Right ventricle myocardium inferior (tissue), 1 donor: Measurements from ENCODE around the gene PRKN. TPM values are rescaled to one million over a fixed set of nuclear protein-coding genes. Genes with fewer than 3 reads are reported as not detected.

ENCODE experiments used
- ATAC-seq: fragments of 200-7000 bp; cut with Tn5 transposase; one replicate; pipeline ENCODE4 v1.9.1; 2020; ENCODE audit warnings: mild to moderate bottlenecking, moderate library complexity
- DNase-seq: peaks from one replicate; pipeline ENCODE4 v3.0.0; 2021; ENCODE audit errors: missing footprints
- intact Hi-C: fragments of 100-400 bp; cut with DNase I; formaldehyde crosslinking; loops from one replicate; pipeline ENCODE4 v1.11.0; 2022
- total RNA-seq: library from RNA; stranded (reverse); fragmentation: NEBNext Ultra II Directional; extraction: Animal tissue kit (Norgen Biotek cat#: 25700); gene quantifications from one replicate; pipeline ENCODE4 v1.2.1, GENCODE V29; 2021
- donor health status: DM: no; HTN: yes; CAD: no; lungs with severe emphysema.

PRKN gene
- total RNA-seq, 1 donor from 2014 or later = 19.5 TPM

DNA sequence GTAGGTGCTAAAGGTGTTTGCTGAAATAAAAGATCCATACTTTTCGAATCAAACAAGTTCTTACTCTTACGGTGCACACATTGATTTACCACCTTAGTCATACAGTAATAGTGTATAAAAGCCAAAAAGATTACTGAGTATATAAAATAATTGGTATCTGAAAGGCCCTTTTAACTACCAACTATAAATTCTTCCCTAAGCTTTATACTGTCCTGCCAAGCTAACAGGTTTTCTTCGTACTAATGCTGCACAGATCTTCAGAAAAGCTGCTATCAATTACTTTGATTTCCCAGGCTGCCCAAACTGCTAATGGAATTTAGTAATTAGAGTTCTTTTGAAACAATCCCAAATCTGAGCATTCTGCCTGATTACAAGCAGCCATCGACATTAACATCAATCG, 97.5 kb downstream of the PRKN start:
- no peak for DNase-seq
- intact Hi-C loops = no loop called here
- no peak for ATAC-seq

DNA sequence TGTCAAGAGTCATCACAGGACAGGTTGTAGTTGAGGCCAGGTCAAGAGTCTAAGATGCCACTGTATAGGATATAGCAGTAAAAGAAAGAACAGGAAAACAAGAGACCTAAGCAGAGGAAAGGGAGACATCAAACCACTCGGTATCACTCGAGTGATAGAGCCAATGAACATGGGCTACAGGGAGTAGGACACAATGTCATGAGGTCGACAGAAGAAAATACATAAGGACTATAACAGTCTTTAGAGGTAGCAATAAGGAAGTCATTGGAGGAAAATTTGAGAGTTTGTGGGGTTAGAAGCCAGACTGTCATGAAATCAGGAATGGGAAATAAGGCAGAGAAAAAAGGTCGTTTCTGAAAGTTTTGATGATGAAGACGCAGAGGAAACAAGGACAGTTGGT, 99.7 kb downstream of the PRKN start:
- no peak for ATAC-seq
- intact Hi-C loops = no loop called here
- DNase-seq = no peak

DNA sequence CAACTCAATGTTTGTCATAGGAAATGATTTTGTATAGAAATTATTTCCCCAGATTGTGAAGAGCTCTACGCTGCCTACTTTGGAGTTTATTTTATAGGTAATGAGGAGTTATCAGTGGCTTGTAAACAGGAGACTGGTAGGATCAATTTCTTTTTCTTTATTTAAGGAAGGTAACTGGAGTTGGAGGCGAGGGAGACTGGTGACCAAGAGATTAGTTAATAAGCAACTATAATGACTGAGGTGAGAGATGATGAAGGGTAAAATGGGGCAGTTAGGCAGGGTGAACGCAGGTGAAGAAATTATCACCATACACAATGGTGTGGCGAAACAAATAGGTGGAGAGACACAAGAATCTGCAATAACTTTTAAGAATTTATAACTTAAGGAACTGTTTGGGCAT, 100.2 kb downstream of the PRKN start:
- intact Hi-C loops = no loop called here
- DNase-seq (no peak), ATAC-seq (no peak)

DNA sequence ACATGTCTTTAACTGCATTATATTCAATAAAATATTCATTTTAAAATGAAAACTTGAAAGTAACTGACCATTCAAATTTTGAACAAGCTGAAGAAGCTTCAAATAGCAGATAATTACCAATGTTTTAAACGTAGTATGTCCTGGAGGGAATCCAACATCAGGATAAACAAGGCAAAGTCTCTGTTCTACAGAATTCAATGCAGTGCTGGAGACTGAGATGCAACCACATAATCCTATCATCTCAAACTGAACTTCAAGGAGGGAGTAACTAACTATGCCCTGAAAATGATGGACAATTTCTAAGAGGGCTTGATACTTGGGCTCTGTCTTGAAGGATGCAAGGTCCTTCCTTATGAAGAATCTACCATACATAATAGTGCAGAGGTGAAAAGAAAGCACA, 100.7 kb downstream of the PRKN start:
- ATAC-seq = no peak

DNA sequence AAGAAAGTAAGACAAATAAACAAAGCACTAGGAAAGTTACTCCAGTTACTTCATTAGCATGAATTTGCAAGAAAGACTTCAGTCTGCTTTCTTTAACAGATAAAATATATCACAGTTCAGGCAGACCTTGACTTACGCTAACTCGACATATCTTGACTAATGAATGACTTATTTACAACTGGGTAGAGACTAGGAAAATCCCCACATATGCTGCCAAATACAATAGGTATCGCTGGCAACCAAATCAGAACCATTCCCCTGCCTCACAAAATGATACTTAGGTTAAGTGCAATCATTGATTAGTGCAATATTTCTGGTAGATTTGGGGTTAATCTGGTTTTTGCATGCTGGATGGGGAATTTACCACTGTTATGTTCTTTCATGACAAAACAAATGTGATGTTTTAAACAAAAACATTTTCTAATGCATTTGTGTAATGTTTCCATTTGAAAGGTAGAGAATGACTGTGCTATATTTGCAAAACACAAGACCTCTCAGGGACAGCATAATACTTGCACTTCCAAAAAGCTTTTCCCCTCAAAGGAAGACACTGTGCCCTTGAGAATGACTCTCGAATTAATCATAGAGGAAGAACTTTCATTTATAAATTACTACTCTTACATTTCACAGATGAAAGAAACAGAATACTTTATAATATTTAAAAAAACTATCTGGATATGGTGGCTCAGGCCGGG, 101.6 kb downstream of the PRKN start:
- DNase-seq (no peak), ATAC-seq (no peak)
- intact Hi-C loops = no loop called here

More for the DNA sequence above, 100.7 kb downstream of the PRKN start:
- intact Hi-C loops = no loop called here
- DNase-seq = no peak

DNA sequence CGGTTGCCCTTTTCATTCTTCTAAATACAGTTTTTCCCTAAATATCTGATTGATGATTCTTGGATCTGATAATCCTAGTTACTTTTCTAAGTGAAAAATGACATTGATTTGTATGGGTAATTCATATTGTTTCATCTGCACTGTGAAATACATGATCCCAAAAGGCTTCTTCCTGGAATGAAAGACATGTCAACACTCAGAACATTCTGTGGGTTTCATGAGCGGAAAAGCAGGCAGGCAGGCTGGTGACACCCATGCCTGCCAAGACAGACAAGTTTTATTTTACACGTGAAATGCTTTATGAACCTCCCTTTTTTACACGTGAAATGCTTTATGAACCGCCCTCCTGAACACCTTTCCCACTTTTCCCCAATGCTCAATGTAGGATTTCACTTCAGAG, 105.0 kb downstream of the PRKN start:
- intact Hi-C loops = no loop called here
- no peak for DNase-seq
- no peak for ATAC-seq

DNA sequence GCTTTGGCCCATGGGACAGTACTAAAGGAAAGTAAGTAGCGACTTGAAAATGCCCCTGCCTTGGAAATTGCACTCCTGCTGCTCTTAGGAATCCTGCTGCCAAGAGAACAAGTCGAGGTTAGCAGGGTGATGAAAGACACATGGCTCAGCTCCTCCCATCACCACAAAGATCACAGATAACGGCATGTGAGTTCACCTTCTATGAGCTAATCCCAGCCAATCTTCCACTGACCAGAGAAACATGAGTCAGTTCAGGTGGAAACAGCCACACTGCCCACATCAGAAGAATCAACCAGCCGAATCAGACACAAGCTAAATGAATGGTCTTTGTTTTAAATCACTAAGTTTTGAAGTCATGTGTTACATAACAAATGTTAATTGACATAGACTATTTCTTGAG, 106.3 kb downstream of the PRKN start:
- intact Hi-C loops = no loop called here
- no peak for ATAC-seq
- no peak for DNase-seq

DNA sequence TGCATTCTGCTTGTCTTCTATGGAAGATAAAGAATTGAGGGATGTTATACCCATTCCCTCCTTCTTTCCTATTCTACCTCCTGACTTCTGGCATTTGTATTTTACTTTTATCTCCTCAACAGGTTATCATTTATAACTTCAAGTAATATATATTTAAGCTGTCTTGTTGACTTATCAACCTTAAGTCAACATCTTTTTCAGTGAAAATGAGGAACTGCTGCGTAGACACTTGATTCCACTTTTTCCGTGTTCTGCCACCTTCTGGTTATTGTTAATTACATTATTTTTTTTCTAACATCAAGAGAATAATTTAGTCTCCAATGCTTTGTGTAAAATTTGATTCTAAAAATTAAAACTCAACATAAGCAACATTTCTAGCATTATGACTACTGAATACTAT, 107.5 kb downstream of the PRKN start:
- ATAC-seq (no peak), DNase-seq (no peak)
- intact Hi-C loops = no loop called here

DNA sequence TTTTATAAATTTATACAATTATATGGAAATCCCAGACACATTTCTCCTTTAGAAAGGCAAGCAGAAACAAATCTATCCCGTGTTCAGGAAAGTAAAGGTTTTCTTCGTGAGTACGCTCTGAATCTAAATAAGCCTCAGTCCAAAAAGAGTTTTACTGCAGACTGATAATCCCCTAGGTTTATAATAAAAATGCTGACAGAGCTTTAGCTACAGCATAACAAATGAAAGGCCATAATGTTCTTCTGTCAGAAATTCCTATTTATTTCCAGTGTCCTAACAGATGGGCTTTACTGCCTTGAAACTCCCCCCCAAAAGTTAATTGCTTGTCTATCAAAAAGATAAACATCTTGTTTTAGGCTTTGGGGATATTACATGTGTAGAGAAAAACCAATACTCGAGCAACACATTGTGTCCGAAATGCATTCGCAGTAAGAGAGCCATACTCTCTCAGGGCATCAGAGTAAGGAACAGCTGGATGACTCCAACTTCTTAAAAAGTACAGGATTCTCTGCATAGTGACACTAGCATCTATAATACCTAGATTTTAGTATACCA, 109.0 kb downstream of the PRKN start:
- ATAC-seq = no peak
- intact Hi-C loops = no loop called here
- no peak for DNase-seq

DNA sequence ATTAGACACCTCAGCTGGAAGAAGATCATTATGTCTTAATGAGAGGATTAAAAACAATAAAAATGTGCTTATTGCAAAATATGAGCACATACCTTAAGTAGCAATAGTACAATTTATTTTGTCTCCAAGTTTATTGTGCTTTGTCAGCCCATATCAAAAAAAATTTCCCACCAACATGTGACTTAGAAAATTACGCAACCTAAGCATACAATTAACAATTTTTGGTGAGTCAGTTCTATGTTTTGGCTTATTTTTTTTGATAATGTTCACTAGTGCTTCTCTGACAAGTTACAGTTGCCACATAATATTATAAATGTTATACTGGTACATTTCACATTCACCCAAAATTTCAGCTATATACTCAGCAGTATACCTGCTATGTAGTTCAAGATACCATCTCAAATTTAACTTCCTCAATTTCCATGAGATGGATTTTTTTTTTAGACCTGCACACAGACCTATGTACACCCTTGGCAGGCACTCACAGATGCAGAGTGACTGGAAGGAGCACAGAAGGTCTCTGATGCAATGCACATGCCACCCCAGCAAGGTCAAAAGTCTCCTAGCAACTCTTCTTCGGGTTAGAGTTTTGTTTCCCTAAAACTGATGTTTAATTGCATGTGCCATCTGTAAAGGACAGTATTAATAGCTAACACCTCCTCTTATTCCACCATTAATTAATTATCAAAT, 112.4 kb downstream of the PRKN start:
- DNase-seq (no peak), ATAC-seq (peak; percentile 71)
- intact Hi-C loops = no loop called here

DNA sequence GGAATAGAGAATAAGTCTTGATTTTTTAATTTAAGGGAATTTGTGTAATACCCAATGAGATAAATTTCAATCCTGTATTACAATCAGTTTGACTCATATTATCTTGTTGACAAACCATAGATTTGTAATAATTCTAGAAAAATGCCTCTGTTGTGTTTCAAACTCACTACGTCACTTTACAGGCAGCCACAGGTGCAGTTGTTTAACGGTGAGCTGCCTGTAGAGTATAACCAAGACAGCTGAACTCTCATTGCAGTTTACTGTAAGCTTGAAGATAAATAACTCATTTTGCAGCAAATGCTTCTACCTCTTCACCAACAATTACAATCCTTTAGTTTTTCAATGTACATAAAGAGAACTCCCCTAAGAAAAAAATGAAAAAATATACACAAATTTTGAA, 114.3 kb downstream of the PRKN start:
- no peak for ATAC-seq
- intact Hi-C loops = loop anchor here (5.0 kb wide), 1 partner anchor 114 kb away; the partner anchor contains the start of genes PACRG and PRKN
- no peak for DNase-seq

DNA sequence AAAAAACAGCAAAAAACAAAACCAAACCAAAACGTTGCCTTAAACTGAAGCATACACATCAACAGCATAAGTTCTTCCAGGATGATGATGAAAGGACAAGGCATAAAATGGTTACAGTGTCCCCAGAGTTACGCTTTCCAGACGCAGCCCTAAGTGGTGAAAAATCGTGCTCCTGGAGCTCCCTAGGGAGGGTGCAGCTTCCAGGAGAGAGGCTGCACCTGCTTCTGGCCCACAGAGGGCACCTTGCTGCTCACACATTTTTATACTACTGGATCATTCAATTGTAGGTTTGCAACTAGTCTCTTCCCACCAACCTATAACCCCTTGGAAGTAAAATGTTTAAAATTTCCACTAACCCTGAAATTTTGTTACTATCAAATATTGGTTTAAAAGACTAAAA, 115.0 kb downstream of the PRKN start:
- ATAC-seq (no peak), DNase-seq (no peak)
- intact Hi-C loops = loop anchor here (5.0 kb wide), 1 partner anchor 115 kb away; the partner anchor contains the start of genes PACRG and PRKN

DNA sequence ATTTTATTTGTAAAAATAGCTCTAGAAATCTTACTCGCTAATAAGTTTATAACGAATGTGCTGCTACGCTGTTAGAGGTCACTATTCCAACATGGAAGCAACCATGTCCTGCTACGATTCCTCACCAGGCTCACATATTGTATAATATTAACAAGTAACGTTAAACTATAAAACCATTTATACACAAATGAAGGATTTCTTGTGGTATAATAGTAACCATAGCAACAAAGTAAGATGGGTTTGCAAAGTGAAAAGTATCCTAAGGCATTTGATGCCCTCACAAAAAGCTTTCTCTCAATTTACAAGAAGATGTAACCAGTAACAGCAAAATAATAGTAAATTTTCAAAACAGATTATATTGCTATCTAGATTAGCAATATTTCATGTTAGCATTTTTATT, 117.2 kb downstream of the PRKN start:
- no peak for ATAC-seq
- no peak for DNase-seq
- intact Hi-C loops = loop anchor here (5.0 kb wide), 1 partner anchor 117 kb away; the partner anchor contains the start of genes PACRG and PRKN

DNA sequence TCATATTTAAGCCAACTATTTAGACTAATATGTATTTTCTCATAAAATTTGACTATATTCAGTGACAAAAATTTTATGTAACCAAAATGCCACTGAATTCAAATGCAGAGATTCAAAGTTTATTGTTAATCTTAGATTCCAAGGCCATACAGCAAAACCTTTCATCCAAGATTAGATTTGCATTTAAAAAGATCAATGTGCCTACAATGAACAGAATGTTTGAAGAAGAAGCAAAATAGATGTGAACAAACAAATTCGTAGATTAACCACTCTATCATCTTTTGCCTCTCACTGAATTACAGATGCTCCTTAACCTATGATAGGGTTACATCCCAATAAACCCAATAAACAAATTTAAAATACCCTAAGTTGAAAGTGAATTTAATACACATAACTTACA, 121.7 kb downstream of the PRKN start:
- ATAC-seq = no peak
- intact Hi-C loops = no loop called here
- no peak for DNase-seq

DNA sequence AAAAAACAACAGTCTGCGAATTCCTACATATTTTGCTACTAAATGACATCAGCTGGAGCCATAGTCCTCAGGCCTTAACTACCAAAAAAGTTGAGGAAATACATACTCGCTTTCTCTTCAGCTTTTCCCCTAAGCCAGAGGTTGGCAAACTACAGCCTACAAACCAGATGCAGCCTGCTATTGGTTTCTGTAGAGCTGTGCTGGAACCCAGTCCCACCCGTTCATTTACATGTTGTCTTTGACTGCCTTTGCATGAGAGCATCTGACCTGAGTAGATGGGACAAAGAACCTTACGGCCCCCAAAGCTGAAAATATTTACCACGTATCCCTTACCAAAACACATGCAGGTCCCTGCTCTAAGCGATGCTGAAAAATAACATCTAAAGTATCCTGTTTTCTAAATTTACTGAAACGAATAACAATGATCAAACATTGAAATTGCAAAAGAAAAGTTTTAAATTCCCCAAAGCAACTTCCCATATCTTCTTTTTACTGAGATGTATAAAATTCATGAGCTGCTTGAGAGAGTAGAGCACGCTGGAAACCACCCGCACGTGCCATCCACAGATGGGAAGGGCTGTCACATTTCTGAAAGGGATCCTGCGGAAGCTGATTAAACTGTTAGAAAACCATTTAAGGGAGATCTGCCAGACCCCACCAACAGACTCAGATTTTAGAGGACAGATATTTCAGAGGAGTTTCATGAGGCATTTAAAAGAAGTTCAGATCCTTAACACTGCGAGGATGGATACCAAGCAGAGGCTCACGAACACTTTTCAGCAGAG, 124.1 kb downstream of the PRKN start:
- ATAC-seq (no peak), DNase-seq (no peak)
- intact Hi-C loops = no loop called here

DNA sequence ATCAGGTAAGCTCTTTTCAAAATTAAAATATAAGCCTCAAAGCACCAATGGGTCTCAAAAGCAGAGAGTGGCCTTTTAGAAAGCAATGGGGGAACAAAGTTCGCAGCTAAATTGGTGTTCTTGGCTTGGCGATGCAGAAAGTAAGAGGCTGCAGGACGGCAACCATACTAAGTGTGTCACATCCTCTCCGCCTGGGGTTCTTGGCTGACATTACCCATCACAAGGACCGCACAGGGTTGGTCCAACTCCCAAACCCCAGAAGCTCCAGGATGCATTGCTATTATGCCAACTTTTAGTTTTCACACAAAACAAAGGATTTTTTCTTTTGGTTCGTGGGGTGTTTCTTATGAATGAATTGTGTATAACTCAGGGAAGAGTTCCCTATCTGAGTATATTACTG, 124.8 kb downstream of the PRKN start:
- intact Hi-C loops = no loop called here
- ATAC-seq (peak; percentile 74), DNase-seq (no peak)

DNA sequence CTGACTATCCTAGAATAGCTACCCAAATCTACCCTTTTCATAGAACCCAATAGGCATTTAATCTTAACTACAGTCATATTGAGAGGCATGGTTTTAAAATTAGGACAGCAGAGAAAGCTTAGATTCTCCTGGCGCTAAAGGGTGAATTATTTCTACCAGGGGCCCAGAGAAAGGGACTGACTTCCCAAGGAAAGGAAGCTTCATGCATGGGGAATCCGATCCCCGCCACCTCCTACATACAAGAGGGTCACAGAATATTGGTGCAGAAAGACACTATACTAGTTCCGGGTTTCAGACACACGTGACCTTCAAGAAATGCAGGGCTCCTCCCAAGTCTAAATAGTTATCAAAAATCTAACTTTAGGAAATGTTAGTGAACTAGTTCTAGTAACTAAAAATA, 130.9 kb downstream of the PRKN start:
- no peak for DNase-seq
- ATAC-seq = no peak
- intact Hi-C loops = loop anchor here (5.0 kb wide), 1 partner anchor 131 kb away; the partner anchor contains the start of genes PACRG and PRKN

DNA sequence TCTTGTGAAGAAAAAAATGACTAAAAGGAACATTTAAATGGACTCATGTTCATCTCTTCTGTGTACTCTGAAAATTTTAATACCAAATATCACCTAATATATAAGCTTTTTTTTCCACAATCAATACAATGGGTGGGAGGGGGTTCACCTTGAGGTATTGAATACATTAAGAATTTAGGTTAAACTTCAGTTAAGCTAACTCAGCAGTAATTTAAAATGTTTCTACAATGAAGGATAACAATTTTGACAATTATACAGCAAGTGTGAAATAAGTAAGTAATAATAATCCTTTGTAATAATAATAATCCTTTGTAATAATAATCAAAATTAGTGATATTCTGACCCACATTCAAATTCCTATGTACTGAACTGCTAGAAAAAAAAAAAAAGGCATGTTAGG, 136.0 kb downstream of the PRKN start:
- ATAC-seq = no peak
- intact Hi-C loops = no loop called here
- DNase-seq = no peak

DNA sequence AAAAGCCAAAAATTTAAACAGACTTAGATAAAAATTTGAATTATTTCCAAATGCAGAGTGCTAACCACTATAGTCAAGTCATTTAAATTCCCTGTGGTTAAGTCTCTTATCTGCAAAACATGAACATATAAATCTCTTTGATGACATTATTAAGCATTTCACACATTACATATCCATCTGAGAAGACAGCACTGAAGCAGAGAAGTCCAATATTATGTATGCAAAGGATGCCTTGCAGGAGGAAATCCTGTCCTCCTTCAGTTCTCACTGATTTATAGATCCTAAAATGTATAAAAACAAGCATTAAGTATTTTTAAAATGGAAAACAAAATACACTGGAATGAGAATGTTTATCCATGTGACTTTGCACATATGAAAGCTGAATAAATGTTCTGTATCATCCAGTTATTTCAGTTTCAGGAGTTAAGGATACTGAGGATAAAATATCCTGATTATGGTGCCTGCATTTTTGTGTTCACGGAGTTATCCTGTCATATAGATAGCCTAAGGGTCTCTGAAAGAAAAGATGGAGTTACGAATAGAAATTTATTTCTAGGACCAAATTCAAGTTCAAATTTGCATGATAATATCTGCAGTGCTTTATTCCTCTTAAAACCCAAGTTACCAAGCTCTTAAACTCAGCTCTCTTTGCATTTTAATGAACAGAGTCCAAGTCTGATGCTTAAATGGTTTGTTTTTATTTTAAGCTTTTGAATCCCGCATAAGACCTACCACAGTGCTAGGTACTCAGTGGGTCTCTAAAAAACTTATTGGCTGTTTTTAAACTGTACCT, 145.4 kb downstream of the PRKN start:
- DNase-seq (no peak), ATAC-seq (no peak)
- intact Hi-C loops = no loop called here
